Activated gamma-delta T cell (primary cell): ENCODE data around the gene BLVRA.
"Not testable (repeated sequence)": the region's sequence is repeated elsewhere in the genome, so short reads cannot be mapped to it uniquely, and the experiment has no call there.

Source experiments
- DNase-seq: peaks from one replicate; lab custom pipeline; 2025; lab: John Stamatoyannopoulos, UW

Gene BLVRA

GRCh38 chr7:43810195-43810941, 51.9 kb downstream of the BLVRA start:
- not testable (repeated sequence) for DNase-seq

- DNase-seq = no peak
Measured at GRCh38 chr7:43815373-43815772, 56.9 kb downstream of the BLVRA start.

DNA sequence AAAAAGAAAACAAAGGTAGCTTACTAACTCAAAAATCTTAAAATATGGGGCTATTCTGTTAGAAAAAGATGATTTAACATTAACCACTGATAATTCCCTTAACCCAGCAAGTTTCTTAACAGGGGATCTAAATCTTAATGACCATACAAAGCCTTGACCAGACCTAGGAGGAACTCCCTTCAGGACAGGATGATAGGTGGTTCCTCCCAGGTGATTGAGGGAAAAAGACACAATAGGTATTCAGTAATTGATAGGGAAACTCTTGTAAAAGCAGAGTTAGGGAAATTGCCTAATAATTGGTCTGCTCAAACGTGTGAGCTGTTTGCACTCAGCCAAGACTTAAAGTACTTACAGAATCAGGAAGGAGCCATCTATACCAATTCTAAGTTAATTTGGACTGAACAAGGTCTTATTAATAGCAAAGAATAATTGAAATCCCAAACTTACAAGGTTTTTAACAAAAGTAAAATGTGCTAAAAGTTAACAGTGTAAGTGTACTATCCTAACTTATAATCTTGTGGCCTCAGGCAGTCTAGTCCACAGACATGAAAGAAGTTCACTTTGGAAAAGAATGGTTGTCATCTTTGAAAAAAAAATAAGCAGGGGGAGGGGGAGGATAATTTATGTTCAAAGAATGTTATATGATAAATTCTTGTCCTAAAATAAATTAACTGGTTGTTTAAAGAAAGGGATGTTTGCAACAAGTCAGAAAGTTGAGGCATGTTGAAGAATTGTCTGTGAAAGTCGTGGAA, 57.7 kb downstream of the BLVRA start:
- DNase-seq = not testable (repeated sequence)

GRCh38 chr7:43823425-43823824, 64.9 kb downstream of the BLVRA start:
- DNase-seq = not testable (repeated sequence)

DNA sequence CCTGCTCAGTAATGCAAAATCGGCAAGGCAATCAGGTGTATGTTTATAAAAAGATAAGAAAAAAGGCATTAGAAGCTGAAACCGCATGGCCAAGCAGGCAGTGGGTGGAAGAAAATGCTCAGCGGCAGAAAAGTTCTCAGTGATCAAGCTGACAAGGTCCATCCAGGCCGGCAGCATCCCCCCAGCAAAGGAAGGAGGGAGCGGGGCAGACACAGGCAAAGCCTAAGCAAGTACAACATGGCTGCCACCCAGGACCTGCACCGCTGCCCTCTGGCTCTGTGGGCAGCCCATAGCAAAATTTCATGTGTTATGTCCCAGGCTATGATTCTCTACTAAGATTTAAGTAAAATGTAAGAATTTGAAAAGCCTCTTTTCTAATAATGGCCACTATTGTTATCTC, 65.5 kb downstream of the BLVRA start:
- no peak for DNase-seq

DNA sequence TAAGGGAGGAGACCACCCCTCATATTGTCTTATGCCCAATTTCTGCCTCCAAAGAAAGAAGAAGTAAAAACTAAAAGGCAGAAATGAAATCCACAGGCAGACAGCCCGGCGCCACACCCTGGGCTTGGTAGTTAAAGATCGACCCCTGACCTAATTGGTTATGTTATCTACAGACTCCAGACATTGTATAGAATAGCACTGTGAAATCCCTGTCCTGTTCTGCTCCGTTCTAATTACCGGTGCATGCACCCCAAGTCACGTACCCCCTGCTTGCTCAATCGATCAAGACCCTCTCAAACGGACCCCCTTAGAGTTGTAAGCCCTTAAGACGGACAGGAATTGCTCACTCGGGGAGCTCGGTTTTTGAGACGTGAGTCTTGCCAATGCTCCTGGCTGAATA, 66.0 kb downstream of the BLVRA start:
- DNase-seq = not testable (repeated sequence)

DNA sequence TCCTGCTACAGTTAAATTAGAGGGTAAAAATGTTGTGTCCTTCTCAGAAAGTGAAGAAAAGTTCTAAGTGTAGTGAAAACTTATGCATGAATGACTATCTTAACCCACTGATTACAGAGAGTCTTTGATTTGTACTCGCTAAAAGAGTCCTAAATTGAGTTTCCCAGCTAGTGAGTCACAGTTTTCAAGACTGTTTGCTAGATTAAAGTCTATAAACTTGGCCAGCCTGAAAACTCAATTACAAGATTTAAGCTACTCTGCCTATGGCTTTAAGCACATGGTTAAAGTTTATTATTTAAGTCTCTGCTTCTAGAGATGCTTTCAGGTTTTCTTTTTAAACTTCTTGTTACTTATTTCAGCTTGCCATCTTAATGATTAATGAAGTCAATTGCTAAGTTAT, 66.5 kb downstream of the BLVRA start:
- no peak for DNase-seq

GRCh38 chr7:43825391-43825808, 66.9 kb downstream of the BLVRA start:
- no peak for DNase-seq

- not testable (repeated sequence) for DNase-seq
Measured at GRCh38 chr7:43830917-43831316, 72.4 kb downstream of the BLVRA start.

GRCh38 chr7:43834463-43835251, 76.2 kb downstream of the BLVRA start:
- DNase-seq = no peak

- no peak for DNase-seq
Measured at GRCh38 chr7:43838201-43838658, 79.8 kb downstream of the BLVRA start.

DNA sequence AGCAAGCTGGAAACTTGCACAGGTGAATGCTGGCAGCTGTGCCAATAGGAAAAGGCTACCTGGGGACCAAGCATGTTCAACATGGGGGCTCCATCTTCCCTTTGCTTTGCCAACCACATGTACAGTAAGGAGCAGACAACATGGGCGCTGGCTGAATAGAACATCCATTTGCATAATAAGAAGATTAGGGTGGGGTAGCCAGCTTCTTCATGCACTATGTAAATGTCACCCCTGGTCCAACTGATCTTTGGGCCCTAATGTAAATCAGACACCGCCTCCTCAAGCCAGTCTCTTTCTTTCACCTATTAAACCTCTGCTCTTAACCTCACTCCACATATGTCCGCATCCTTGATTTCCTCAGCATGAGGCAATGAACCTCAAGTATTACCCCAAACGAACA, 84.8 kb downstream of the BLVRA start:
- DNase-seq = no peak

DNA sequence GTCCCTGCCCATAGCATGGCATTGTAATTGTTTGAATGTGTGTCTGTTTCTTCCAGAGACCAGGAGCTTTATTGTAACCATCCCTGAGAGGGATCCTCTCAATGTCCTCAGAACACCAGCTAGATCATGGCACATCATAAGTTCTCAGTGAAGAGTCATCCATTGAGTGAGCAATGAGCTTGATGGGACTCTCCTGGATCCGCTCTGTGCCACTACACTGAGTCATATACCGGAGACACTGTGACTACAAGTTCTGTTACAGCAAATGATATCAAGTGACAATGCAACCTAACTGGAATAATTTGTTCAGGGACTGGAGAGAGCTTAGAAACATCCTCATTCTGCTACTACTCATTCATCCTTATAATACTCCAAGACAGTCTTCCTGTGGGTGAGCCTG, 85.8 kb downstream of the BLVRA start:
- DNase-seq = no peak

- no peak for DNase-seq
Measured at GRCh38 chr7:43844662-43845061, 86.2 kb downstream of the BLVRA start.

GRCh38 chr7:43847496-43847895, 89.0 kb downstream of the BLVRA start:
- no peak for DNase-seq

DNA sequence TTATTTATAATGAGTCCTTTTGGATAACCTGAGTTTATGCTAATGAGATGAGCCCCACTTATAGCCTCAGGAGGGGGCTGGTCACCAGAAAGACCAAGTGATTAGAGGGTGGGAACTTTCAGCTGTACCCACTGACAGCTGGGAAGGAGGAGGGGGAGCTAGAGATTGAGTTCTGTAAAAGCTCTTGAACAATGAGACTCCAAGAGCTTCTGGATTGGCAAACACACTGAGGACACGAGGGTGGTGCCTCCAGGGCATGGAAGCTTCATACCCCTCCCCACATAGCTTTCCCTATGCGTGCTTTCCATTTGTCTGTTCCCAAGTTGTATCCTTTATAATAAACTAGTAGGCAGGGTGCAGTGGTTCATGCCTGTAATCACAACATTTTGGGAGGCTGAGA, 90.6 kb downstream of the BLVRA start:
- DNase-seq = no peak

DNA sequence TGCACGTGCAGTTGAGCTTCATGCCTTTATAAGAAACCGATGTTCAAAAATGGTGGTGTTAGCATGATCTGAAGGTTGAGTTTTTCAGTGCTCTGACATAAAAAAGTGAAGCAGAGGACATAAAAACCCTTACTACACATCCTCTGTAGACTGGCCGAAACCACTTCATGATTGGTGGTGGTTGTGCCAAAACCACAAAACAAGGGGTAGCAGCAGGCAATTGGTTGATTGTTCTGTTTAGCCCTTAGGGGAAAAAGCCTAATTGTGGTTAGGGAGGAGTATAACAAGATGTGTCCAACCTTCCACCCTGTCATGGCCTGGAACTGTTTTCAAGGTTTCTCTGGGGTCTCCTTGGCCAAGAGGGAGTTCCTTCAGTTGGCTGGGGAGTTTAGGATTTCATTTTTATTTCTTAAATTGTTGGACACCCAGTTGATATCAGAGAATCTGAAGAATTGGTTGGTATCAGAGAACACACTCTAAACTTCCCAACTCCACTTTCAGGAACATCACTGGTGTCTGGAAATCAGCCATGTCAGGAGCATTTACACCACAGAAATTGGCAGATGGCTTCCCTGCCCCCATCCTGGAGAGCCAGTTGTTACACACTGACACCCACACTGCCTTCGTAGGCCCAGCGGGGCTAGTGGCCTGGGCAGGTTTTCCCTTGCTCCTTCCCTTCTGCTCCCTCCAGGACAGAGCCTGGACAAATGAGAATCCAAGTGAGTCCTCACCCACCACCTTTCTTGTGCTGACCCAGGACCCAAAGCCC, 92.1 kb downstream of the BLVRA start:
- DNase-seq = no peak

DNA sequence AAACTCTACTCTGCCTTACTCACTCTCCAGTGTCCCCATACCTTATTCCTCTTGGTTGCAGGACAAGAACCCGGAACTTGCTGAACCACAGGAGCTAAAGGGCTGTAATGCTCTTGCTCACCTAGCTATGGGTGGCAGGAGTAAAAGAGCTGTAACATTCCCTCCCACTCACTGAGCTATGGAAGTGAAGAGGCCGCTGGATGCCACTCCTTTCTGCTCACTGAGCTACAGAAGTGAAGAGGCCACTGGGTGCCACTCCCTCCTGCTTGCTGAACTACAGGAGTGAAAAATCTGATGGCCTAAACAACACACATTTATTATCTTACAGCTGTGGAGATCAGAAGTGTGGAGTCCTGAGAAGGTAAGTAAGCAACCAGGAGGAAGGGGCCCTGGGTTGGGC, 93.3 kb downstream of the BLVRA start:
- no peak for DNase-seq

- DNase-seq = no peak
Measured at GRCh38 chr7:43855176-43855575, 96.7 kb downstream of the BLVRA start.

- no peak for DNase-seq
Measured at GRCh38 chr7:43856316-43856715, 97.8 kb downstream of the BLVRA start.
